ENCODE measurements around the gene NAV3. TPM values are rescaled to one million over a fixed set of nuclear protein-coding genes. Genes with fewer than 3 reads are reported as not detected.

The NAV3 gene
- polyA plus RNA-seq, 3 donors: 0.11 TPM; not detected in 2

- WGBS (ENCODE audit: insufficient coverage): no CpG with 5 or more reads among the region's 4 CpGs
- Histone ChIP-seq H3K4me2 (replicated peaks; ENCODE audit: extremely low read depth, low read length, poor library complexity, severe bottlenecking) (no peak overlapping the region), H4K20me1 (ENCODE audit: insufficient read depth, low read length) (no peaks in the 10 kb centered on the region), H3K79me2 (ENCODE audit: insufficient read depth, low read length) (no peaks in the 10 kb centered on the region), H3K27me3 (ENCODE audit: control insufficient read depth in 2 of 2, insufficient read depth in 2 of 2, low read length in 2 of 2) (no peaks in the 10 kb centered on the region), H3K36me3 (replicated peaks in 1 of 2; ENCODE audit: control insufficient read depth in 1 of 2, insufficient read depth in 2 of 2, low read length in 2 of 2) (no peaks in the 10 kb centered on the region), H3K9ac (ENCODE audit: insufficient read depth, low read length, poor library complexity, severe bottlenecking) (no peak overlapping the region), H3K27ac (ENCODE audit: low read depth in 1 of 2, low read length in 2 of 2) (no peak overlapping the region), H3K4me1 (ENCODE audit: control insufficient read depth in 1 of 2, insufficient read depth in 2 of 2, low read length in 2 of 2) (peaks cover 5 to 7% of the 10 kb centered on the region in 2 donors), H2AFZ (ENCODE audit: insufficient read depth, low read depth, low read length, poor library complexity, severe bottlenecking) (no peak overlapping the region), H3K9me3 (replicated peaks in 1 of 2; ENCODE audit: control insufficient read depth in 1 of 2, insufficient read depth in 1 of 2, low read length in 2 of 2) (peaks cover 20 to 32% of the 10 kb centered on the region in 2 donors), H3K4me3 (replicated peaks in 1 of 3; ENCODE audit: low read depth in 2 of 3, low read length in 3 of 3) (no peak overlapping the region)
- no peak for TF ChIP-seq CTCF (IDR thresholded peaks at IDR 0.05)
- Mint-ChIP-seq H3K9me3 (peaks cover 21 to 32% (median 26%) of the 10 kb centered on the region in 7 donors), H3K36me3 (peaks cover 0 to 7% of the 10 kb centered on the region in 2 donors), H3K27ac (no peak overlapping the region), H3K4me3 (no peak overlapping the region), H3K4me1 (no peaks in the 10 kb centered on the region), H3K27me3 (ENCODE audit: low read depth in 3 of 3) (peaks cover 0 to 1% (median 0%) of the 10 kb centered on the region in 3 donors)
- intact Hi-C loops (cut with micrococcal nuclease): no loop called here
- no peak for DNase-seq
These were observed 208.3 kb downstream of the NAV3 start for GRCh38 chr12:78038986-78039385.

DNA sequence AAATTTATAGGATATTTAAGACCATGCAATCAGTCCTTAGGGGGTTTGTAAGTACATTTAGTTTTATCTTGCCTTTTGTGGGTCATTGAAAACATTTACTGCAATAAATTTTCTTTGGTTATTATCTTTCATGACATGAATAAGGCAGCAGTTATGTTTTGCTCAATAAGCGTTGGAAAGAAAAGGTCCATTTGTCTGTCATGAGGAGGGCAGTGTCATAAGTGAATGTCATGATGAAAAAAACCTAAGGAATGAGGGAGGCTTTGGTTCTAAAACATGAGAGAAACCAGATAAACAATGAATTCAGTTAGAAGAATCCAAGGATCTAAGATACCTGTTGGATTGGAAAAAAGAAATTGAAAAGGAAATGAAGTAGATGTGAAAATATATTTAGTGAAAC is 209.4 kb downstream of the NAV3 start:
- no CpG with 5 or more reads among the region's 1 CpG for WGBS (ENCODE audit: insufficient coverage)
- peaks cover 18 to 21% of the 10 kb centered on the region in 2 donors for H3K9me3 ChIP-seq (replicated peaks in 1 of 2; ENCODE audit: control insufficient read depth in 1 of 2, insufficient read depth in 1 of 2, low read length in 2 of 2)

More for the DNA sequence above, 209.4 kb downstream of the NAV3 start:
- Mint-ChIP-seq H3K9me3 (peaks cover 24 to 32% (median 29%) of the 10 kb centered on the region in 7 donors), H3K4me1 (no peaks in the 10 kb centered on the region), H3K27ac (no peak overlapping the region), H3K27me3 (ENCODE audit: low read depth in 3 of 3) (peaks cover 0 to 1% (median 0%) of the 10 kb centered on the region in 3 donors), H3K36me3 (peaks cover 0 to 7% of the 10 kb centered on the region in 2 donors), H3K4me3 (no peak overlapping the region)
- no peak for DNase-seq
- Histone ChIP-seq H3K4me1 (ENCODE audit: control insufficient read depth in 1 of 2, insufficient read depth in 2 of 2, low read length in 2 of 2) (no peaks in the 10 kb centered on the region), H3K4me3 (replicated peaks in 1 of 3; ENCODE audit: low read depth in 2 of 3, low read length in 3 of 3) (no peak overlapping the region), H3K36me3 (replicated peaks in 1 of 2; ENCODE audit: control insufficient read depth in 1 of 2, insufficient read depth in 2 of 2, low read length in 2 of 2) (no peaks in the 10 kb centered on the region), H4K20me1 (ENCODE audit: insufficient read depth, low read length) (no peaks in the 10 kb centered on the region), H2AFZ (ENCODE audit: insufficient read depth, low read depth, low read length, poor library complexity, severe bottlenecking) (no peak overlapping the region), H3K9ac (ENCODE audit: insufficient read depth, low read length, poor library complexity, severe bottlenecking) (no peak overlapping the region), H3K4me2 (replicated peaks; ENCODE audit: extremely low read depth, low read length, poor library complexity, severe bottlenecking) (no peak overlapping the region), H3K79me2 (ENCODE audit: insufficient read depth, low read length) (no peaks in the 10 kb centered on the region), H3K27me3 (ENCODE audit: control insufficient read depth in 2 of 2, insufficient read depth in 2 of 2, low read length in 2 of 2) (no peaks in the 10 kb centered on the region), H3K27ac (ENCODE audit: low read depth in 1 of 2, low read length in 2 of 2) (no peak overlapping the region)
- intact Hi-C loops (cut with micrococcal nuclease): no loop called here
- no peak for TF ChIP-seq CTCF (IDR thresholded peaks at IDR 0.05)

Data from CD14-positive monocyte (primary cell).